Stimulated activated naive CD4-positive, alpha-beta T cell (primary cell): ENCODE results near the gene ATRNL1.
"Not testable (repeated sequence)": the region's sequence is repeated elsewhere in the genome, so short reads cannot be mapped to it uniquely, and the experiment has no call there.

Experiments
- DNase-seq, 6 experiments: peaks; one replicate each; lab custom pipeline; 2025; lab: John Stamatoyannopoulos, UW

Gene ATRNL1

DNA sequence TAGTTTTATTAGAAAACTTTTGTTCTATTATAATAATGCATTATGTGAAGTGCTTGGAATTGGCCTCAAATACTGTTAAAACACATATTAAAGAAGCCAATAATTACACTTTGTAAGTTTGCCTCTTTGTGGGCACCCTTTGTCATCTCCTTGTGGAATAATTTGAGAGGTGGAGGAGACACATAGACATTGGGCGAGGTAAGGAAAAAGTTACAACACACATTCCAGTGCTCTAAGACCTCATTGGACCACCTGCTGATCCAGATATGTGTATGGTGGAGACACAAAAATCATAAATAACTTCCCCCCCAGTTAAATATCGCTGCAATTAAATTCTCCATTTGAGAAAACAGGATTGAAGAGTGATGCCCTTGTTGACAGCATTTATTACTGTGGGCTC is 668.0 kb downstream of the ATRNL1 start:
- no peak for DNase-seq

- DNase-seq = no peak
These were observed 668.9 kb downstream of the ATRNL1 start for GRCh38 chr10:115762029-115762428.

- no peak for DNase-seq
These were observed 678.6 kb downstream of the ATRNL1 start for GRCh38 chr10:115771755-115772154.

DNA sequence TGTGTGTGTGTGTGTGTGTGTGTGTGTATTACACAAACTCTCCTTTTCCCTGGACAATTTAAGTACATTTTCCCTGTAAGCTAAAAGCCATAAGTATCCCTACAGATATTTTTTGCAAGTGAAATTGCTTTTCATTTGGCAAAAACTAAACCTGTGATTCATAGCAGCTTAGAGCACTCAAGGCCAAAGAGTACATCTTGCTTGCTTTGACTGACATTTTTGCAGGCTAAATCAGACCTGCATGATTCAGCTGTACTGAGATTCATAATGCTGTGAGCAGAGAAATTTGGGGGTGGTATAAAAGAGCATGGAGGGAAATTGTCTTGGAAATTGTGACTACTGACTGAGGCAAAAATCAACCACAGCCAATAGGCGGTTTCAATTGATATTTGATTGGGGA is 679.4 kb downstream of the ATRNL1 start:
- DNase-seq = no peak

DNA sequence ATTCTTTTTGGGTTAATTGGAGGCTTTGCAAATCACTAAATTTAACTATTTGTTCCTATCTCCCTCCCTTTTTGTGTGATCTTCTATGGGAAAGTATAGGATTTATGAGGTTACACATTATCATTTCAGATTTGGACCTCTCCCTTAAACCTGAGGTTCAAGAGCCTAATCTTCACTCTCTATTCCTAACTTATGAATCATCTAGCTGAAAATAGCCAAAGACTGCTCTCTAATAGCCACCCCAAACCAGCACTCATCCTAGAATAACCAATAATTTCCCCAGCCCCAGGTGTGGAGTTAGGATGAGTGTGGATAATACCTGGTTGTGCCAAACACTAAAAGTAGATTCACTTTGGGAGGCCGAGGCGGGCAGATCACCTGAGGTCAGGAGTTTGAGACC is 680.7 kb downstream of the ATRNL1 start:
- DNase-seq = no peak

GRCh38 chr10:115774721-115775120 is 681.6 kb downstream of the ATRNL1 start:
- DNase-seq = no peak

- DNase-seq = no peak
These were observed 684.5 kb downstream of the ATRNL1 start for GRCh38 chr10:115777646-115778045.

GRCh38 chr10:115790220-115790619 is 697.1 kb downstream of the ATRNL1 start:
- no peak for DNase-seq

- no peak for DNase-seq
These were observed 702.8 kb downstream of the ATRNL1 start for GRCh38 chr10:115795964-115796363.

DNA sequence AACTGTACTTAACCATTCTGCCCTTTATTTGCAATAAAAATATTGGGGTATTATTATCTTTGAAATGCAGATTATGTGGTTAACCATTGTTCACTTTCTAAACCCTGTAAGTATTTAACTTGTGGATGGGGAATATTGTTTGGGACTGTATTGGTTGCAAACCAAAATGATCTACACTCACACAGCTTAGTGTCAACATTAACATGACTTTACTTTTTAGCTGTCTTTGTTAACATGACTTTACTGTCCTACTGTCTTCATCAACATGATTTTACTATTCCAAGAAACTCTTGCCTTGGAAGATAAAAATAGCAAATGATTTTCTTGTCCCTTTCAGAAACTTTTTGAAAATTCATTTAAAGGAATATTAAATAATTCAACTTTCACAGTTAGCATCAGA is 708.3 kb downstream of the ATRNL1 start:
- DNase-seq = no peak

DNA sequence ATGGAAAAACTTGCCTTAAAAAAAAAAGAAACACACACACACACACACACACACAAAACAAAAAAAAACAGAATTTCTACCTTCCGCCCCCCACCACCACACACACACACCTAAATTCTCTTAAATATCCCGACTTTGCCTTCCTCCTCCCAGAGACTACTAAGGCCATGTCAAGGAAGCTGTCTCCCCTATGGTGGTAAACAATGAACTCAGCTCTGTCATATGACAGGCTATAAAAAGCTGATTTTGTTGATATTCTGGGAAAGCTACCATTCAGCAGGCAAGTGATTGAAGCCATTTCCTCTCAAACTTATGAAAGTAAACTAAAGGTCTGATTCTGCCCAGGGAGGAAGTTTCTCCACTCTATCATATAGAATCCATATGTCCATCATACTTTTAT is 708.8 kb downstream of the ATRNL1 start:
- DNase-seq = no peak

DNA sequence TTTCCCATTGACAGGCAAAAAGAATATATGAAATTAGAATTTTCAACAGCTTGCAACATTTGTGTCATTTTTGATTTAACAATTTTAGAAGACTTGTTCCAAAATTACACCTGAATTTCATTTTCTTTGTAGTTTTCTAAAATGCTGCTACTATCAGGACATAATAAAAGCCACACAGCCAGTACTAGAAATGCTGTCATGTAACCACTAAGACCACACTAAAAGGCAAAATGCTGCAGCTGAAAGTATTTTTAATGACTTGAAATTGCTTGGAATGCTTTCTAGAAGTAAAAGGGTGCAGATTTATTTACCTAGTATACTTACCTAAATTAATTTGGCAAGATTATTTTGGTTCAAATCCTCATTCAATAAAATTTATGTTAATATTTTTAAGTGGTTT is 709.7 kb downstream of the ATRNL1 start:
- no peak for DNase-seq

- DNase-seq = no peak
These were observed 721.4 kb downstream of the ATRNL1 start for GRCh38 chr10:115814542-115814941.

DNA sequence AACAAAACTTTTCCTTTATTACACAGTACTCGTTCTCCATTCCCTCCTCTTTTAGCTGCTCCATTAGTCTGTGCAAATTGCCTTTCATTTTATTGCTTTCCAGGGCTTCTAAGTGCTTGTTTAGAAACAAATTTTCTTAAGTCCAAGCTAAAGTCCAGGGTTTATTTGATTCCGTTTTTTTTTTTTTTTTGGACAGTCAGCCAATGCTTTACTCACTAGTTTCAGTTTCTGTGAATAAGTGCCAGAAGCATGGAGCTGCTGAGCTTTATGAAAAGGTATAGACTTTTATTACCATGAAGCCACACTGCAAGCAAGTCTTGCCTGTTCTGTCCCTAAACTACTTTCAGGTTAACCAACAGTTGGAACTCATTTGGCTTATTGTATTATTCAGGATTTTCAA is 724.8 kb downstream of the ATRNL1 start:
- DNase-seq = no peak

DNA sequence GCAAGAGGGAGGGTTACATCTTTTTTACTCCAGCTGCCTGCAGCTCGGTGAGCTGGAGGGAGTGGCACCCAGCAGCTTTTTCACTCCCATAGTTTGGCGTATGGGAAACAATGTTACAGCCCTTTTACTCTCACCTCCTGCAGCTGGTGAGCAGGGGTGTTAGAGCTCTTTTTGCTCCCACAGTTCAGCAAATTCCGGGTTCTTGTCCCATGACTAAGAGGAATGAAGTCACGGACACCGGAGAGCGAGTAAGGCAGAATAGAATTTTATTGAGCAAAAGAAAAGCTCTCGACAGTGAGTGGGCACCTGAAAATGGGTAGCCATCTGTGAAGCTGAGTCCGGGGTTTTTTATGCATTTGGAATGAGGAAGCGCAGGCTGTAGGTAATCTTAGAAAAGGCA is 733.2 kb downstream of the ATRNL1 start:
- DNase-seq = no peak

- DNase-seq = no peak
These were observed 734.3 kb downstream of the ATRNL1 start for GRCh38 chr10:115827231-115828009.

- DNase-seq = not testable (repeated sequence)
These were observed 735.0 kb downstream of the ATRNL1 start for GRCh38 chr10:115828182-115828581.

- DNase-seq = no peak
These were observed 736.5 kb downstream of the ATRNL1 start for GRCh38 chr10:115829521-115830205.

- no peak for DNase-seq
These were observed 737.3 kb downstream of the ATRNL1 start for GRCh38 chr10:115830265-115830970.

DNA sequence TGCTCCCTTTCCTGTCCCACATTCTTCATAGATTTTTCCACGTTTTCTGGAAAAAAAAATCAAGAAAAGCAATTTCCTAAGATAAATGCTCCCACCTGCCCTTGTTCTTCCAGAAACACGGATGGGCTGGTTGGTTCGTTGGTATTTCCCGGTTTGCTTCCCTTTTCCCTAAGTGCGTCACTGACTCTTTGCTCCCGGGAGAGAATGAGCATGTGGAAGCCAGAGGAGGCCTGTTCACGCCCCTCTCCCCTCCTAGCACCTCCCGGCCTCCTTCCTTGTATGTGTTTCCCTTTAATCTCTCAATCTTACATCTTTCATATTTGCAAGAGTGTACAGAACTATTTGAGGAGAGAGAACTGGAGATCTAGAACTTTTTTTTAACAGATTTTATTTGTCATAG is 737.9 kb downstream of the ATRNL1 start:
- no peak for DNase-seq

DNA sequence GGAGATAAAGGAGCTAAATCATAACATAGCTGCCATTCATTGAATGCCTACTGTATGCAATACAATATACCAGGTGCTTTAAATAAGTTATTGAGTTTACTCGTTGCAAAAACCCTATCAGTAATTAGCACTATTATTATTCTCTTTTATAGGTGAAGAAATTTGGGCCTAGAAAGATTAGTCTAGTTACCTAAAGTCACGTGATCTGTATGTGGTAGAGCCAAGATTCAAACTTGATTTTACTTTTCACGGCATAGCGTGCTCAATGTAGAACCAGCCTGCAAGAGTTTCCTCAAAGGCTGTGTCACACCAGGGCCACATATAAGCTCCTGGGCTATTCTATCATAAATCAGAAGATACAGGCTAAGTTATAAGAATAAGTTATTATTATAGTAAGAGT is 740.0 kb downstream of the ATRNL1 start:
- DNase-seq = no peak

- DNase-seq = no peak
These were observed 751.4 kb downstream of the ATRNL1 start for GRCh38 chr10:115844591-115844990.

DNA sequence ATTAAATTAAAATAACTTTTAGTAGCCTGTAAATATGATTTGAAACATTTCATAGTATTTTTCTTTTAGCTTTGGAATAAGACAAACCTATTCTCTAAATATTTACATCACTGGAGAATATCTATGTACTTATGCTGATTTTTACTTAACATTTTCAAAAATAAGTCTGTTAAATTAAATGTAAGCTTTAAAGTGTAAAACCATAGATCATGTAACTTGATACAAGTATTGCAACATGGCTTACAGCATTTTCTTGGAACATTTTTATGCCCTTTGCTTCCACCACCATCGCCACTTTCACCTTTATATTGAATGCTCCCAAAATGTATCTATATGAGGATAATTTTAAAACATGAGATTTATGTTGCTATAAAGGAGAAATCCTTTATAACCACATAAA is 752.8 kb downstream of the ATRNL1 start:
- no peak for DNase-seq
